Stimulated activated CD8-positive, alpha-beta memory T cell treated with anti-CD3 and anti-CD28 coated beads, Interleukin-12 subunit alpha, Interleukin-12 subunit beta, amount 100 ng/mL, for 24 hours (primary cell): ENCODE data around the gene ITIH2.
"Not testable (repeated sequence)": the region's sequence is repeated elsewhere in the genome, so short reads cannot be mapped to it uniquely, and the experiment has no call there.

ENCODE experiments used
- DNase-seq: peaks from one replicate; pipeline ENCODE4 v3.0.0-alpha.2; 2020; ENCODE audit errors: extremely low read depth

ITIH2 gene

DNA sequence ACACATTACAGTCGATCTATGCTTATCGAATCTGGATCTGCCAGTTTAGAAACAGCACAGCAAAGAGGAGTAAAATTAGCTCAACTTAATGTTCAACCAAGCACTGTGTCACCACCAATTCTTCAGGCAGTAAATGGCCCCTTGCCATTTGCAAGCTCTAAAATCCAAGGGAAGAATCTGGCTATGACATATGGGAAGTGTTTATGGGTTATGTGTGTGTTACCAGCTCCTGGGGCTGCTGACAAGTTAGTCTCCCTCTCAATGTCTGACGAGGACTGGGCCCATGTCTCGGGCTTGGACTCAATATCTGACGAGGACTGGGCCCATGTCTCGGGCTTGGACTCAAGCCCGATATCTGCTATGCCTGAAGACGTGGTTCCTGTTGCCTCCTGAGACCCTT lies 5.7 kb upstream of the ITIH2 start:
- DNase-seq: no peak

DNA sequence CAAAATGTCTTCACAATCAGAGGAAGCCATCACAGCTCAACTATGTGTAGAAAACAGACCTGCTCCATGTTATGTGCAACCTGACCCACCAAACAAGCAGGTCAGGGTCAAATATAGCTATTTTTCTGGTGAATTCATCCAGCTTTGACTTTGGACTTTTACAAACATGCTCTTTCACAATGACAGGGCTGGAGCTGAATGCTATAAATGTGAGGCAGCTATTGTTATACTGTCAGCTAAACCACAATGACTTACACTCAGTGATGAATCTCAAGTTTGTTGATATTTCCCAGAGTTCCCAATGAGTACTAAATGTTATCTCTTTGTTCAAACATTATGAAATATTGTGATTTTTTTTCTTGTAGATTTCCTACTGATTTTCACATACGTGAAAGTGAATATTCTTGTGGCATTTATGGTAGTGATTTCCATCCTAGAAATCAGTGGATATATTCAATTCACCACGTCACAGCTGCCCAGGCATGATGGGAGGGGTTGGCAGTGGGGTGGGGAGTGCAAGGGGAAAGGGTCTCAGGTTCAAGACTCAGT lies 2.5 kb upstream of the ITIH2 start:
- no peak for DNase-seq

GRCh38 chr10:7701158-7701742 lies 1.9 kb upstream of the ITIH2 start:
- DNase-seq: no peak

GRCh38 chr10:7702288-7702812 lies 766 bp upstream of the ITIH2 start:
- no peak for DNase-seq

DNA sequence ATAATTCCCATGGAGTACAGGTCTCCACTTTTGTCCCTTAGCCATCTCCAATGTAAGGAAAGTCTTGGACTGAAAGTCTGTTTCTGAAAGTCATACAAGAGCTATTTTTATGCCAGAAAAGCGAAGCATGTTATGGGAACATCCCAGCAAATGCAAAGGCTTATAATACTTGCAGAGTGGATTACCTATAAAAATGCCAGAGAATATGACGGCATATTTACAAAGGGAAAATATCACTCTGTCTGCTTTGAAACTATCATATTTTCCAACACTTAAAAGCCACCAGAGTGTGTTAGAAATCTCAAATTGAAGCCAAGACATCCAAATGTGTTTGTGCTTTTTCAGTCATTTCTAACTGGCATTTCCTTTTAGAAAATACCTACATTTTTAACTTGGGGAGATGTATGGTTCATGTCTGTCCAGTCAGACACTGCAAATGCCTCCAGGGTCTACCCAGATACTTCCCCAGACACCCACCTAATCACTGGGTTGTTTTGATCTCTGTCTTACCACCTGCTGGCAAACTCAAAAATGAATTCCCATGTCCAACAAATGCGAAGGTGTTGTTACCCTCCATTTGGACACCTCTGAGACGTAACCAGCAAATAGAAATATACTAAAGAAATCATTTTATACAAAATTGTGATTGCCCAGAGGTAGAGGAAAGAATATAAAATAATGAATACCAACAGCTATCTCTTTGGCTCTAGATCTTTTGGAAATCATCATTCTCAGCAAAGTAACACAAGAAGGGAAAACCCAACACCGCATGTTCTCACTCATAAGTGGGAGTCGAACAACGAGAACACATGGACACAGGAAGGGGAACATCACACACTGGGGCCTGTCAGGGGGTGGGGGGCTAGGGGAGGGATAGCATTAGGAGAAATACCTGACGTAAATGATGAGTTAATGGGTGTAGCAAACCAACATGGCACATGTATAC lies 1.2 kb downstream of the ITIH2 start:
- DNase-seq: no peak

- DNase-seq: no peak
Observed at GRCh38 chr10:7705341-7705740, 2.2 kb downstream of the ITIH2 start.

- DNase-seq: no peak
Observed at GRCh38 chr10:7706534-7707073, 3.5 kb downstream of the ITIH2 start.

DNA sequence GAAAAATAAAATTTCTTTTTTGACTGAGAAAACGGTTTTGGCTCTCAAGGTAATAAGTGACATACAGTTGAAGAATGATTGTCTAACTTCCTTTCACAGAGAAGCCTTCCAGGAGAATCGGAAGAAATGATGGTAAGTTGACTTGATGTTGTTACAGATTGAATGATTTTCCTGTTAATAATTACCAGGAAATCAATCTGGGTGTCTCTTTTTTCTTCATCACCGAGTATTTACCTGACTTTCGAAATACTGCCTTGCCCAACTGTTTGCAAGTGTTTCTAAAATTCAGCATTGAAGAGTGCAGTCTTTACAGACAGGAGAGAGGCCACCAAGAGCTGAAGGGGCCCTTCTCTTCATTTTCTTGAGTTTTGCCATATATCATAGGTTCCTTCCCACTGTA lies 4.0 kb downstream of the ITIH2 start:
- DNase-seq: no peak

- no peak for DNase-seq
Observed at GRCh38 chr10:7707858-7708622, 4.9 kb downstream of the ITIH2 start.

DNA sequence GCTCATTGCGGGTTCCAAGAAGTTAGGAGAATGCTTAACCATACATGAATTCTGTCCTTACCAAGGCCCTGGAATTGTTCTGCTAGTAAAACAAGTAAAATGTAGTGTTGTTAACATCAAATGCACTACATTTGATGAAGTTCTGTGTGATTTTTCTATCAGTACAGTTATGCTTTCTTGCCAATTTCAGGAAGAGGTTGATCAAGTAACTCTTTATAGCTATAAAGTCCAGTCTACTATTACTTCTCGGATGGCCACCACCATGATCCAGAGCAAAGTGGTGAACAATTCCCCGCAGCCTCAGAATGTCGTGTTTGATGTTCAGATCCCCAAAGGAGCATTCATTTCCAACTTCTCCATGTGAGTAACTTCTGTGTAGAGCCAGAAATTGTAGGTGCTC lies 5.7 kb downstream of the ITIH2 start:
- DNase-seq: no peak

DNA sequence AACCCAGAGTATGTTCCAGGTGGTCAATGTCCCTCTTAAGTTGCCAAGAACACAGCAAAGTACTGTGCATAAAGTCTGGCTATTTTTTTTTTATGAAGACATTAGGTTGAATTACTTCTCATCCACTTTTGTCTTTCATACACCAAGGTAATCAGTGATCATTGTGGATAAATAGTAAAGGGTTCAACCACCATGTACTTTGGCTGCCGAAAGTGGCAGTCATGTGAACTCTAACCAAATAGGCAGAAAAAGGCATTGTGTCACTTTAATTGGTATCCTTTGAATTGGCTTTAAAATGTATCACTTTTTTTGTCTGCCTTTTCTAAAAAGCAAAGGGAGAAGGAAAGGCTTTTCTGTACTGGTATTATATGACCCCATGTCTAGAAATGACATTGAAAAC lies 7.3 kb downstream of the ITIH2 start:
- no peak for DNase-seq

- DNase-seq: not testable (repeated sequence)
Observed at GRCh38 chr10:7711075-7711474, 8.0 kb downstream of the ITIH2 start.

DNA sequence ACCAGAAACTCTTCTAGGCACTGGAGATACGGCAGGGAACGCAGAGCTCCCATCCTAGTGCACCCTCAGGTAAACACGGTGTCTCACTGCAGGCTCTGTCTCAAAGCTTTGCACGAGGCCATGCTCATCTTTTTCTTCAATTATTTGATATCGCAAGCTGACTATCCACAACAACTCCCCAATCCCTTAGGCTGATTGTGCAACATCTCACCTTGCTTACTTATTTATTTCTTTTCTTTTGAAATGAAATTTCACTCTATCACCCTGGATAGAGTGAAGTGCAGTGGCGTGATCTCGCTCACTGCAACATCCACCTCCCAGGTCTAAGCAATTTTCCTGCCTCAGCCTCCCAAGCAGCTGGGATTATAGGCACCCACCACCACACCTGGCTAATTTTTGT lies 12.4 kb downstream of the ITIH2 start:
- DNase-seq: no peak

DNA sequence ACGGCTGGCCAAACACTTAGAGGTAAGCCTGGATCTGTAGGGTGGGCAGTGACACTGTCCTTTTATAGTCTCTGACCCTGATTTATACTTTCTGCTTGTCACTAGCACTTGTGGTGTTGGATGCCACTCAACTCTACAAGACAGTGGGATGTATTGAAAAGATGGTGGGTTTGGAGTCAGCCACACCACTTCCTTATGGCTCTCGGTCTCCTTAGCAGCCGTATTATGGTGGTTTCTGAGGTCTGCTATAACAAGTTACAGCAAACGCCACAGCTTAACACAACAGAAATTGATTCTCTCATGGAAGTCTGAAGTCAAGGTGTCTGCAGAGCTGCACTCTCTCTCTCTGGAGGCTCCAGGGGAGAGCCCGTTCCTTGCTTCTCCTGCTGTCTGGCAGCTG lies 14.7 kb downstream of the ITIH2 start:
- no peak for DNase-seq

- no peak for DNase-seq
Observed at GRCh38 chr10:7718685-7719084, 15.6 kb downstream of the ITIH2 start.

GRCh38 chr10:7720478-7720877 lies 17.4 kb downstream of the ITIH2 start:
- DNase-seq: no peak

DNA sequence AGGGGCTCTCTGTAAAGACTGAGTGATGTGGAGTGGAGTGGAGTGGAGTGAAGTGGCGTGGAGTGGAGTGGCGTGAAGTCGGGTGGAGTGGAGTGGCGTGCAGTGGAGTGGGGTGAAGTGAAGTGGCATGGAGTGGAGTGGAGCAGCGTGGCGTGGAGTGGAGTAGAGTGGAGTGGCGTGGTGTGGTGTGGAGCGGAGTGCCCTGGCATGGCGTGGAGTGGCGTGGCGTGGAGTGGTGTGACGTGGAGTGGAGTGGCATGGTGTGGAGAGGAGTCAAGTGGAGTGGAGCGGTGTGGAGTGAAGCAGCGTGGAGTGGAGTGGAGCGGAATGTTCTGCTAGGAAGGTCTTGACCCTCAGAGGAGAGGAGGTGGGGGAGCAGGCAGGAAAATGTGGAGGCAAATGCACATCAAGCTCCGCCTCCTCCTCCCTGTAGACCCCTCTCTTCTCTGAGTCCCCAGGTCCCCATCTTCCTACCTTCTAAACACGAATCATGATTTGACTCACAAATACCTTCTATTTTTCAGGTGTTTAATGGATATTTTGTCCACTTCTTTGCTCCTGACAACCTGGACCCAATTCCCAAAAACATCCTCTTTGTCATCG lies 19.9 kb downstream of the ITIH2 start:
- DNase-seq: no peak

DNA sequence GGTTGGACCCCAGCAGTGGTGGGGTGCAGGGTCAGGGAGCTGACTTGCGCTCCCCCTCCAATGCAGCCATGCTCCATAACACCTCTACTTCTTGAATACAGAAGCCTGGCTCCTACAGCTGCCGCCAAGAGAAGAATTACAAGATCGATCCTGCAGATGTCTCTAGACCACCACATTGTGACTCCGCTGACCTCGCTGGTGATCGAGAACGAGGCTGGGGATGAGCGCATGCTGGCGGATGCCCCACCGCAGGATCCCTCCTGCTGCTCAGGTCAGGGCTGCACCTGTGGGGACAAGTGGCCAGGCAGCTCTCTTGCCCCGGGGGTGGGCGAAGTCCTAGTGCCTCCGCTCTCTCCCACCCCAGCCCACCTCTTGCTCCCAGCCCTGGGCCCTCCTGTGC lies 31.7 kb downstream of the ITIH2 start:
- DNase-seq: no peak

DNA sequence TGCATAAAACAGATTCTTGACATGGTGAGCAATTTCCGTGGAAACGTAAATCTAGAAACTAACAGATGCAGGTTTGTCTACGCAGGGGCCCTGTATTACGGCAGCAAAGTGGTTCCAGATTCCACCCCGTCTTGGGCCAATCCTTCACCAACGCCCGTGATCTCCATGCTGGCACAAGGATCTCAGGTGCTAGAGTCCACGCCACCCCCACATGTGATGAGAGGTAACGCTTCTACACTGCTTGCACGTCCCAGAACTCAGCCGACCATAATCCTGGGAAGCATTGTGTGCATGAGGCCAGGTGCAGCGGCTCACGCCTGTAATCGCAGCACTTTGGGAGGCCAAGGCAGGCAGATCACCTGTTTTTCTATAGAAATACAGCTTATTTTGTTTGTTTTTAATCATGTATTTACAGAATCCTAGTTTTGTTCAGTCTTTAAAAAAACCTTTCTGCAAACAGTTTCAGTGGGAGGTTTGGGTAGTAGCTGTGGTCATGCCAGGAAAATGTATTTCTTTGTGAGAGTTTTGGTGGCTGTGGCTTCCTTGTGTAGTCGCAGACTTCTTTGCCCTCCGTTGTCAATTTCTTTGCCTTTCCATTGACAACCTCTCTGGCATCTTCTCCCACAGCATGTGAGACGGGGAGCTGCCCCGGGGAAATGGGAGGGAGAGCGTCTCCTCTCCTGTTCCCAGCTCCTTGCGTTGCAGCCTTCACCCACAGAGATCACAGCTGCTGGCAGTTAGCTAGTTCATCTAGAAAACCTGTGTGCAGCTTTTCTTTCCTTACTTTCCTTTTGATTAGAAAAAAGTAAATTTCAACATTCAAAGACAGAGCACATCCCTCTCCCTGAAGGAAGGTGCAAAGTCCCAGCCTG lies 35.7 kb downstream of the ITIH2 start:
- no peak for DNase-seq

DNA sequence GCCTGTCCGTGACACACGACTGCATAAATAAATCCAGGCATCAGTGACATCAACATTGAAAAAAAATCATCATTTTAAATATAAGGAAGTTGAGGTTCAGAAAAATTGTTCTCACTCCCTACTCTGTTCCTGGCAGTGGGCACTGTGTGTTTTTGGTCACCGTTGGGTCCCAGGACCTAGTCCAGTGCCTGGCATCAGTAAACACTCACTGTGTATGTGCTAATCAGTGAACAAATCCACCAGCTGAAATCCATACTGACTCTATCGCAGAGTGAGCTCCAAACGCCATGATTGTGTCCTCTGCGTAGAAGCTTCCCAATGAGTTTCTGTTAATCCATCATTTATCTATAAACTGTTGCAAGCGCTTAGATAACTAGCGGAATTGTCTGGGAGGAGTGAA lies 41.2 kb downstream of the ITIH2 start:
- no peak for DNase-seq
